ENCODE data around the gene CNGB1. TPM values are rescaled to one million over a fixed set of nuclear protein-coding genes. Genes with fewer than 3 reads are reported as not detected.

Gene CNGB1
- total RNA-seq, 2 experiments from 2014 or later: not detected

GRCh38 chr16:57882792-57883191, 88.1 kb downstream of the CNGB1 start:
- Mint-ChIP-seq H3K4me1 (ENCODE audit: low read depth) (no peaks in the 10 kb centered on the region), H3K36me3 (ENCODE audit: low read depth) (no peaks in the 10 kb centered on the region), H3K27ac (no peak overlapping the region), H3K27me3 (peaks cover 70% of the 10 kb centered on the region), H3K4me3 (no peak overlapping the region), H3K9me3 (no peaks in the 10 kb centered on the region)
- ATAC-seq (ENCODE audit: poor library complexity): no peak
- intact Hi-C loops (cut with DNase I, micrococcal nuclease): no loop called here
- no peak overlapping the region for H3K27ac ChIP-seq (ENCODE audit: low read depth in 1 of 2, low read length in 2 of 2)
- H3K4me1 ChIP-seq (ENCODE audit: insufficient read depth, low read length): no peaks in the 10 kb centered on the region
- H3K27me3 ChIP-seq (ENCODE audit: control insufficient read depth in 1 of 2, insufficient read depth in 2 of 2, low read length in 2 of 2): peaks cover 26 to 41% of the 10 kb centered on the region in 2 experiments
- TF ChIP-seq, protein P1, sequence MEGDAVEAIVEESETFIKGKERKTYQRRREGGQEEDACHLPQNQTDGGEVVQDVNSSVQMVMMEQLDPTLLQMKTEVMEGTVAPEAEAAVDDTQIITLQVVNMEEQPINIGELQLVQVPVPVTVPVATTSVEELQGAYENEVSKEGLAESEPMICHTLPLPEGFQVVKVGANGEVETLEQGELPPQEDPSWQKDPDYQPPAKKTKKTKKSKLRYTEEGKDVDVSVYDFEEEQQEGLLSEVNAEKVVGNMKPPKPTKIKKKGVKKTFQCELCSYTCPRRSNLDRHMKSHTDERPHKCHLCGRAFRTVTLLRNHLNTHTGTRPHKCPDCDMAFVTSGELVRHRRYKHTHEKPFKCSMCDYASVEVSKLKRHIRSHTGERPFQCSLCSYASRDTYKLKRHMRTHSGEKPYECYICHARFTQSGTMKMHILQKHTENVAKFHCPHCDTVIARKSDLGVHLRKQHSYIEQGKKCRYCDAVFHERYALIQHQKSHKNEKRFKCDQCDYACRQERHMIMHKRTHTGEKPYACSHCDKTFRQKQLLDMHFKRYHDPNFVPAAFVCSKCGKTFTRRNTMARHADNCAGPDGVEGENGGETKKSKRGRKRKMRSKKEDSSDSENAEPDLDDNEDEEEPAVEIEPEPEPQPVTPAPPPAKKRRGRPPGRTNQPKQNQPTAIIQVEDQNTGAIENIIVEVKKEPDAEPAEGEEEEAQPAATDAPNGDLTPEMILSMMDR (IDR thresholded peaks at IDR 0.05): no peak
- H3K36me3 ChIP-seq (ENCODE audit: insufficient read depth, low read length): no peaks in the 10 kb centered on the region
- DNase-seq: no peak
- H3K4me3 ChIP-seq (ENCODE audit: low read length): no peak overlapping the region
- H3K9me3 ChIP-seq (ENCODE audit: control insufficient read depth in 1 of 2, insufficient read depth in 1 of 2, low read length in 2 of 2): no peaks in the 10 kb centered on the region
- ChIA-PET CTCF (no interaction called here), POLR2A (no interaction called here)

- CTCF ChIA-PET: no interaction called here
- Mint-ChIP-seq H3K27me3 (peaks cover 64% of the 10 kb centered on the region), H3K27ac (no peak overlapping the region), H3K36me3 (ENCODE audit: low read depth) (no peaks in the 10 kb centered on the region), H3K4me1 (ENCODE audit: low read depth) (no peaks in the 10 kb centered on the region), H3K9me3 (no peaks in the 10 kb centered on the region), H3K4me3 (no peak overlapping the region)
- no peak overlapping the region for H3K27ac ChIP-seq (ENCODE audit: low read depth in 1 of 2, low read length in 2 of 2)
- H3K4me1 ChIP-seq (ENCODE audit: insufficient read depth, low read length): no peaks in the 10 kb centered on the region
- H3K9me3 ChIP-seq (ENCODE audit: control insufficient read depth in 1 of 2, insufficient read depth in 1 of 2, low read length in 2 of 2): no peaks in the 10 kb centered on the region
- intact Hi-C loops (cut with DNase I, micrococcal nuclease): no loop called here
- TF ChIP-seq, protein P1 (IDR thresholded peaks at IDR 0.05): no peak
- no peaks in the 10 kb centered on the region for H3K36me3 ChIP-seq (ENCODE audit: insufficient read depth, low read length)
- POLR2A ChIA-PET: interaction anchor here (0.6 kb wide), 1 partner anchor 146 kb away, joined by 3 read pairs; no protein-coding TSS in a partner anchor
- H3K4me3 ChIP-seq (ENCODE audit: low read length): no peak overlapping the region
- DNase-seq (no peak), ATAC-seq (ENCODE audit: poor library complexity) (no peak)
- H3K27me3 ChIP-seq (ENCODE audit: control insufficient read depth in 1 of 2, insufficient read depth in 2 of 2, low read length in 2 of 2): peaks cover 27 to 41% of the 10 kb centered on the region in 2 experiments
Measured at GRCh38 chr16:57882206-57882605, 88.7 kb downstream of the CNGB1 start.

DNA sequence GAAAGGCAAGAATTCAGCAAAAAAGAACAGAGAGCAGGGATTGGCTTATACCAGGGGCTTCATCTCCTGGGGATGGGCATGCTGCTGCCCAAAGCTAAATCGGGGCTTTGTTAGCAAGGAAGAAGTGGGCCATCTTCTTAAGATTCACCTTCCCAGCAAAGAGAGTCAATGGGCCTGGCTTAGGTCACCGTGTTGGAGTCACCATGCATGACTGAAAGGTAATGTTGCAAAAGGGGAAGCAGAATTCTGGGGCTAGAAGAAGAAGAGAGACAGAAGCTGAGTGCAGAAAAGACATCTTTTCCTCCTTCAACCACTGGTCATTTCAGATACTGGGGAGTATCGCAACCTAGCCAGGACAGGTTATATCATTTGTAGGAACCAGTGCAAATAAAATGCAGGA, 92.3 kb downstream of the CNGB1 start:
- Histone ChIP-seq H3K27me3 (ENCODE audit: control insufficient read depth in 1 of 2, insufficient read depth in 2 of 2, low read length in 2 of 2) (peaks cover 6 to 11% of the 10 kb centered on the region in 2 experiments), H3K4me1 (ENCODE audit: insufficient read depth, low read length) (no peaks in the 10 kb centered on the region), H3K4me3 (ENCODE audit: low read length) (no peak overlapping the region), H3K9me3 (ENCODE audit: control insufficient read depth in 1 of 2, insufficient read depth in 1 of 2, low read length in 2 of 2) (no peaks in the 10 kb centered on the region), H3K27ac (ENCODE audit: low read depth in 1 of 2, low read length in 2 of 2) (no peak overlapping the region), H3K36me3 (ENCODE audit: insufficient read depth, low read length) (no peaks in the 10 kb centered on the region)
- Mint-ChIP-seq H3K4me1 (ENCODE audit: low read depth) (no peaks in the 10 kb centered on the region), H3K4me3 (no peak overlapping the region), H3K36me3 (ENCODE audit: low read depth) (no peaks in the 10 kb centered on the region), H3K9me3 (no peaks in the 10 kb centered on the region), H3K27ac (no peak overlapping the region), H3K27me3 (peaks cover 37% of the 10 kb centered on the region)
- ATAC-seq (ENCODE audit: poor library complexity) (no peak), DNase-seq (no peak)
- intact Hi-C loops (cut with DNase I, micrococcal nuclease): no loop called here
- POLR2A ChIA-PET: no interaction called here
- TF ChIP-seq, protein P1 (IDR thresholded peaks at IDR 0.05): no peak
- CTCF ChIA-PET: no interaction called here
